PFSK-1 (cell line): Measurements from ENCODE around the gene NCAM1.

Experiments
- FOXP2 ChIP-seq: optimal IDR thresholded peaks from 2 replicates; pipeline ENCODE3; 2011; ENCODE audit warnings: borderline replicate concordance, control low read depth, inconsistent platforms; ENCODE audit not compliant: insufficient read depth; ENCODE audit errors: extremely low read length, extremely low read depth
- POLR2AphosphoS5 ChIP-seq: IDR thresholded peaks from 2 replicates; pipeline ENCODE4 v1.6.1; 2012; ENCODE audit warnings: low read depth, mild to moderate bottlenecking, control low read depth, low read length, moderate library complexity
- SIN3A ChIP-seq: IDR thresholded peaks from 2 replicates; pipeline ENCODE4 v1.6.1; 2012; ENCODE audit warnings: mild to moderate bottlenecking, low read length, moderate library complexity, borderline replicate concordance; ENCODE audit not compliant: insufficient read depth
- TAF1 ChIP-seq: IDR thresholded peaks from 2 replicates; pipeline ENCODE4 v1.6.1; 2012; ENCODE audit warnings: low read length, control low read depth, borderline replicate concordance; ENCODE audit not compliant: insufficient read depth
- TF ChIP-seq, protein P1 (sequence below), 2 experiments: IDR thresholded peaks; 2 replicates each; pipeline versions ENCODE4 v1.6.1 to v1.8.0; 2011 to 2012; ENCODE audit warnings: low read depth in 2 of 2, low read length in 2 of 2, control low read depth in 1 of 2, inconsistent platforms in 1 of 2, mild to moderate bottlenecking in 1 of 2, moderate library complexity in 1 of 2; ENCODE audit not compliant: insufficient read depth in 1 of 2

Gene NCAM1

DNA sequence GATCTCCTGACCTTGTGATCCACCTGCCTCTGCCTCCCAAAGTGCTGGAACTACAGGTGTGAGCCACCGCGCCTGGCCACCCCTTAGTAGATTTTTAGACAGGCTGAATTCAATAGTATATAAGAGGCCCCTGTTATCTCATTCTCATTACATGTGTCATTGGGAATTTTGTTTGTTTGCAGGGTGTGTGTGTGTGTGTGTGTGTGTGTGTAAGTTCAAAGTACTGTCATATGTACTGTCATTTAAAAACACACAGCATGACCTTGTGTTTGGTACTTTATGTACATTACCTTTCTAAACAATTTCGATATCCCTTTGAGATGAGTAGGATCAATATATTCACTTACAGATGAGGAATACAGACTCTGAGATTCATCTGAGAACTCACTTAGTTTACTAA is 234.5 kb downstream of the NCAM1 start:
- TF ChIP-seq FOXP2 (no peak), SIN3A (no peak), TAF1 (no peak), POLR2AphosphoS5 (no peak)
- TF ChIP-seq, protein P1, sequence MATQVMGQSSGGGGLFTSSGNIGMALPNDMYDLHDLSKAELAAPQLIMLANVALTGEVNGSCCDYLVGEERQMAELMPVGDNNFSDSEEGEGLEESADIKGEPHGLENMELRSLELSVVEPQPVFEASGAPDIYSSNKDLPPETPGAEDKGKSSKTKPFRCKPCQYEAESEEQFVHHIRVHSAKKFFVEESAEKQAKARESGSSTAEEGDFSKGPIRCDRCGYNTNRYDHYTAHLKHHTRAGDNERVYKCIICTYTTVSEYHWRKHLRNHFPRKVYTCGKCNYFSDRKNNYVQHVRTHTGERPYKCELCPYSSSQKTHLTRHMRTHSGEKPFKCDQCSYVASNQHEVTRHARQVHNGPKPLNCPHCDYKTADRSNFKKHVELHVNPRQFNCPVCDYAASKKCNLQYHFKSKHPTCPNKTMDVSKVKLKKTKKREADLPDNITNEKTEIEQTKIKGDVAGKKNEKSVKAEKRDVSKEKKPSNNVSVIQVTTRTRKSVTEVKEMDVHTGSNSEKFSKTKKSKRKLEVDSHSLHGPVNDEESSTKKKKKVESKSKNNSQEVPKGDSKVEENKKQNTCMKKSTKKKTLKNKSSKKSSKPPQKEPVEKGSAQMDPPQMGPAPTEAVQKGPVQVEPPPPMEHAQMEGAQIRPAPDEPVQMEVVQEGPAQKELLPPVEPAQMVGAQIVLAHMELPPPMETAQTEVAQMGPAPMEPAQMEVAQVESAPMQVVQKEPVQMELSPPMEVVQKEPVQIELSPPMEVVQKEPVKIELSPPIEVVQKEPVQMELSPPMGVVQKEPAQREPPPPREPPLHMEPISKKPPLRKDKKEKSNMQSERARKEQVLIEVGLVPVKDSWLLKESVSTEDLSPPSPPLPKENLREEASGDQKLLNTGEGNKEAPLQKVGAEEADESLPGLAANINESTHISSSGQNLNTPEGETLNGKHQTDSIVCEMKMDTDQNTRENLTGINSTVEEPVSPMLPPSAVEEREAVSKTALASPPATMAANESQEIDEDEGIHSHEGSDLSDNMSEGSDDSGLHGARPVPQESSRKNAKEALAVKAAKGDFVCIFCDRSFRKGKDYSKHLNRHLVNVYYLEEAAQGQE (IDR thresholded peaks at IDR 0.05; ENCODE audit: insufficient read depth in 1 of 2, low read depth in 2 of 2, low read length in 2 of 2): no peak

DNA sequence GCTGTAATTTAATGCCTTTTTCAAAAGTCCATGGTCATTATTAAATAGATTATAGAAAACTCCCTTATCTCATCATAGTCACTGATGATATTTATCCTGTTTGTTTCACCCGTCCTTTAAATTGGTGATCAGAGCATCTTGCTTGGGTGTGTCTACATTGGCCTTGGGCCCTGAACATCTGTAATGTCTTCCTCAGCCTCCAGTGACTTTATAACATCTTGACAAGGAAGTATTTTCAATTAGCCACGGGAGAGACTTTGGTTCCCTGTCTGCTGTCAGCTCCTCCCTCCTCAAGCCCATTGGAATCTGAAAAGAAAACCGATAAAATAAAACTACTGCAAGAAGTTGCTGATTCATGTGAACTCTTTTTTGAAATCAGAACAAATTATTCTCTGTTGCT is 236.2 kb downstream of the NCAM1 start:
- TF ChIP-seq FOXP2 (no peak), SIN3A (no peak), POLR2AphosphoS5 (no peak), TAF1 (no peak)
- TF ChIP-seq, protein P1 (IDR thresholded peaks at IDR 0.05; ENCODE audit: insufficient read depth in 1 of 2, low read depth in 2 of 2, low read length in 2 of 2): no peak

DNA sequence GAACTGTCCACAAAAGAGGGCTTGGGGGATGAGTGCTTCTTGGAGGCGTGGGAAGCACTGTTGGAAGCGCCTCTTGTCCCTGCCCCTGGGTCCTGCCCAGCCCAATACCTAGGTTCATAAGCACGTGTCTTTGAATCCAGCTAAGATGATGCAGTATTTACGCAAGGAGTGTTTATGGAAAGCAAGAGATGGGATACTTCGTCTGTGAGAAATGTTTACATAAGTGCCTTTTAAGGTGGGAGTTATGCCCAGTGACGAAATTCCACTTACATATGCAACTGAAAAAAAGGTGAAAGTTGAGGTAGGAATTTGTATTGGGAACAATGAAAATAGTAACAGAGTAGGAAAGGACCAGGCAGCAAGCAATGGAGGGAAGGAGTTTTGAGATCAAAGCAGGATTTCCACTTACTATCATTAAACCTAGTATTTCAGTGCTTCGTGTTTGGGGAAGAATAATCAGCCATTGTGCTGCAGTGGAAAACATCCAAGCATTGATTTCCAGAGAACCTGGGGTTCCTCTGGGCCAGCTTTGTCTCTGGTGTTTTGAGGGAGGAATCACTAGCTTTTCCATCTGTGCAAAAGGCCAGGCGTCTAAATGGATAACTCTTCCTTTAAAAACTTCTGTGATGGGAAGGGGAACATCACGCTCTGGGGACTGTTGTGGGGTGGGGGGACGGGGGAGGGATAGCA is 237.9 kb downstream of the NCAM1 start:
- TF ChIP-seq FOXP2: no peak
- TF ChIP-seq POLR2AphosphoS5: no peak
- TF ChIP-seq TAF1: no peak
- TF ChIP-seq, protein P1 (IDR thresholded peaks at IDR 0.05; ENCODE audit: insufficient read depth in 1 of 2, low read depth in 2 of 2, low read length in 2 of 2): no peak
- TF ChIP-seq SIN3A: no peak

DNA sequence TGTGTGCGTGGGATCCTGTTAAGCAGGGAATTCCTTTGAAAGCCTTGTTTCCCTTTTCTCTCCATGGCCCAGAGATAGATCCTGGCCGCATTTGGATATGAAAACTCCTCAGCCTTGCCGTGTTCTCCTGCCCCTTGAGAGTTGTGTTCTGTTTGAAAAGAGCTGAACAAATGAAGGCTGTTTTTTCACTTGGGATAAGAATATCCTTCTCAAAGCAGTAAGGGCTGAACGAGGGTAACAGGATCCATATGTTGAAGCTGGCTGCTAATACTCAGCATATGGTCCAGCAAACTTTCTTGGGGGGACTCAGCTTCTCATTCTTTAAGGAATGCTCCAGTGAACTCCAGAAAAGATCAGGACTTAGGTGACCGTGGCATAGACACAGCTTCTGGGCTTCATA is 238.6 kb downstream of the NCAM1 start:
- TF ChIP-seq SIN3A: no peak

DNA sequence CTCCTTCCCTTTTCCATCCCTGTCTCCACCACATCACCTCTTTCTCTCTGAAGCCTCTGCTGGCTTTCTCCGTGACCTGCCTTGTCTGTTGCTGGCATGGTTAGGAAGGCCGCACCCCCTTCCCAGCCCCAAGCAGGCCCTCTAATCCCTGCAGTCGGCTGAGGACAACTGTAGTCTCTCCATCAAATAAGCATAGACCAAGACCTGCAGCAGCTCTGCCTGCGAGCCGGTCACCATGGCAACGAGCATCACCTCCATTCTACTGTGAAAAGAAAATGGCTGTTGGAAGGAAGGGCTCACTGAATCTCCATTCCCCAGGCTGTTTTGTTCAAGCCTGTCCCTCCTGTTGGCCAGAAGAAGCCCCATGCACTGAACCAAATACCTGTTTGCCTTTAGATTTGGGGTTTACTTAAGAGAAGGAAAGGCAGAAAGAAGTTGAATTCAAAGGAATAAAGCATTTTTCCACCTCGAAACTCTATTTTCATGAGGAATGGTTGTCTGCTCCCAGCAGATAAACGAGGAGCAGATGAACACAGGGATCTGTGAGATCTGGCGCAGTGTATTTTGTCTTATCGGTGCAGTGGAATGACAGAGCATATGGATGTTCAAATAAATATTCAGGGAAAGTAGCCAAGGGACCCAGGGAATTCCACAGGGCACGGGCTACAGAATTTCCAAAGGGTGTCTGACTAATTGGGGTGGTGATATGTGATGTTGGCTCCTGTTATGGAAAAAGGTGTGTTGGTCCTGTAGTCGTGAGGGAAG is 240.0 kb downstream of the NCAM1 start:
- no peak for TF ChIP-seq SIN3A
- no peak for TF ChIP-seq TAF1
- no peak for TF ChIP-seq FOXP2
- TF ChIP-seq POLR2AphosphoS5: no peak
- TF ChIP-seq, protein P1 (IDR thresholded peaks at IDR 0.05; ENCODE audit: insufficient read depth in 1 of 2, low read depth in 2 of 2, low read length in 2 of 2): no peak
